Measurements from ENCODE around the gene SPINT2.
"Not testable (repeated sequence)": the region's sequence is repeated elsewhere in the genome, so short reads cannot be mapped to it uniquely, and the experiment has no call there.

SPINT2 gene, protein sequence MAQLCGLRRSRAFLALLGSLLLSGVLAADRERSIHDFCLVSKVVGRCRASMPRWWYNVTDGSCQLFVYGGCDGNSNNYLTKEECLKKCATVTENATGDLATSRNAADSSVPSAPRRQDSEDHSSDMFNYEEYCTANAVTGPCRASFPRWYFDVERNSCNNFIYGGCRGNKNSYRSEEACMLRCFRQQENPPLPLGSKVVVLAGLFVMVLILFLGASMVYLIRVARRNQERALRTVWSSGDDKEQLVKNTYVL

DNA sequence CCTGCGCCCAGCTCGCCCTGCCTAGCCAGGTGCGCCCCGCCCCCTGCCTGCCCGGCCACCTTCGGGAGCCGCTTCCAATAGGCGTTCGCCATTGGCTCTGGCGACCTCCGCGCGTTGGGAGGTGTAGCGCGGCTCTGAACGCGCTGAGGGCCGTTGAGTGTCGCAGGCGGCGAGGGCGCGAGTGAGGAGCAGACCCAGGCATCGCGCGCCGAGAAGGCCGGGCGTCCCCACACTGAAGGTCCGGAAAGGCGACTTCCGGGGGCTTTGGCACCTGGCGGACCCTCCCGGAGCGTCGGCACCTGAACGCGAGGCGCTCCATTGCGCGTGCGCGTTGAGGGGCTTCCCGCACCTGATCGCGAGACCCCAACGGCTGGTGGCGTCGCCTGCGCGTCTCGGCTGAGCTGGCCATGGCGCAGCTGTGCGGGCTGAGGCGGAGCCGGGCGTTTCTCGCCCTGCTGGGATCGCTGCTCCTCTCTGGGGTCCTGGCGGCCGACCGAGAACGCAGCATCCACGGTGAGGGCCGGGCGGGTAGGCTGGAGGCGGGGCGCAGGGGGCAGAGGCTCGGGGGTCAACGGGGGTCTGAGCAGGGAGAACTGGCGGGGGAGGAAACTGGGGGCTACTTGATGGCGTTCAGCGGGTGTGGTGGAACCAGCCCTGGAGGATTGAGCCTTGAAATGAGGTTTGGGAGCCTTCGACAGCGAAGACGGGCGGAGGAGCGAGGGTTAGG, at the start of gene SPINT2:
Gene SPINT2 (plus strand): TSS at position 88 of the 727 bp plus-strand sequence. CDS start 320 bp downstream, at position 408.
- DNase-seq: peak in 13 of 56 donors; percentile 30 to 76 (median 52)

DNA sequence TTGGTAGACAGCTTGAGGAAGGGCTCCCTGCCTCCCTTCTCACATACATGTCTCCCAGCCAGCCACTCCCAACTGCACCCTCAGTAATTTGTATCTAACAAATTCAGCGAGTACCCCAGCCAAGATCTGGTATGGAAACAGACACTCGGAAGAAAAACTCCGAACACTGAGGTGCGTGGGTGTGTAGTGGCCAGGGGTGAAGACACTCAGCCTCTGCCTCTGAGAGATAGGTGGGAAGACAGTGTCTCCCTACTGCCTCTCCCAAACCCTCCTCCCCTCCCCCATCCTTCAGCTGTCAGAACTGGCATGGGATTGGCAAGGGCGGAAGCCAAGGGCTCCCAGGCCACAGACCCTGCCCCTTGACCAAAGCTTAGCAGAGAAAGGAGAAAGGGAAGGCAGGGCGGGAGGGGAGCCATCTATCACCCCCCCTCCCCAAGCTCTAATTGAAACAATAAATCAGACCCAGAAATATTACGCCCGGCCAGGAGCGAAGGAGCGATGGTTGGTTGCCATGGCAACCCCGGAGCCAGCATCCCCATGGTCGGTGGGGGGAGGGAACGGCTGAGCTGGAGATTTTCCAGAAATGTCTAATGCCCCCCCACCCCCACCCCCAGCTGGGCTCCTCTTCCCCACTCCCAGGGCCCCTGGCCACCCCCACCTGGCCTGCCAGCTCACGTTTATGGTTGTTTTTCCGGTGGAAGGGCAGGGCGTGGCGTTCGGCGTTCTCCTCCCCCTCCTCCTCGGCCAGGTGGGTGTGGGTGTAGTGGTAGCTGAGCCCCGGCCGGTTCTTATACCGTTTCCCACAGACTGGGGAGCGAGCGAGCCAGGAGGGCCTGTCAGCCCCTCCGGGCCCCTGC, 47.4 kb upstream of the SPINT2 start:
- peak in 14 of 56 donors; percentile 3 to 67 (median 34) for DNase-seq

DNA sequence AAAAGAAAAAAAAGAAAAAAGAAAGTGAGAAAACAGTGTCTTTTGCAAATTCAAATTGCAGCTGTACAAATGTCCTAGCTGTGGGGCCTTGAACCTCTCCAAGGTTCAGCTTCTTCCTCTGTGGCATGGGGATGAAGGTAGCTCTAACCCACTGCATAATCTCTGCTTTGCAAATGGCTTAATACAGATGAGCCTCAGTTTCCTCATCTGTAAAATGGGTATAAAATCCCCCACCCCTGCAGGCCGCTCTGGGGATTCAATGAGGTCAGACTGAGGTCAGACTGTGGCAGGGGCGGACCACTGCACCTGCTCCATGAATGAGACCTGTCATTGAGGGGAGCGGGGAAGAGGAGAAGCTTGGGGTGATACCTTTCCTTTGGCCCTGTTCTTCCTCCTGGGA, 46.2 kb upstream of the SPINT2 start:
- no peak for DNase-seq

DNA sequence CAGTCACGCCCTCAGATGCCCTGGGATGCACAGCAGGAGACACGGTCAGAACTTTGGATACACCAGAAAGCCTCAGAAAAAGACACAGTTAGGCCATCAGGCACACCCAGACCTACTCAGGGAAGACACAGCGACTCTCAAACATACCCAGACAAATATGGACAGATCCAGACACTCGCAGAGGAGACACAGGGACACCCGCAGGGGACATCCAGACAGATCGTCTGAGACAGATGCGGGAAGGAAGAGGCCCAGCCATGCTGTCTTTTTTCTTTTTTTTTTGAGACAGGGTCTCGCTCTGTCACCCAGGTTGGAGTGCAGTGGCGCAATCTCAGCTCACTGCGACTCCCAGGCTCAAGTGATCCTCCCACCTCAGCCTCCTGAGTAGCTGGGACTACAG, 45.2 kb upstream of the SPINT2 start:
- DNase-seq: no peak

DNA sequence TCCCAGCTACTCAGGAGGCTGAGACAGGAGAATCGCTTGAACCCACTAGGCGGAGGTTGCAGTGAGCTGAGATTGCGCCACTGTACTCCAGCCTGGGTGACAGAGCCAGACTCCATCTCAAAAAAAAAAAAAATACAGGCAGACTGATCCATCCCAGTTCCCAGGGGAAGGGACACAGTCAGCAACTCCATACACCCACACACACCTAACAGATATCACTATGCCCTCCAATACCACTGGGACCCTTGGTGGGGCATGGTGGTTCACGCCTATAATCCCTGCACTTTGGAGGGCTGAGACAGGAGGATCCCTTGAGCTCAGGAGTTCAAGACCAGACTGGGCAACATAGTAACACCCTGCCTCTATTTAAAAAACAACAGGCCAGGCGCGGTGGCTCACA, 43.0 kb upstream of the SPINT2 start:
- no peak for DNase-seq

DNA sequence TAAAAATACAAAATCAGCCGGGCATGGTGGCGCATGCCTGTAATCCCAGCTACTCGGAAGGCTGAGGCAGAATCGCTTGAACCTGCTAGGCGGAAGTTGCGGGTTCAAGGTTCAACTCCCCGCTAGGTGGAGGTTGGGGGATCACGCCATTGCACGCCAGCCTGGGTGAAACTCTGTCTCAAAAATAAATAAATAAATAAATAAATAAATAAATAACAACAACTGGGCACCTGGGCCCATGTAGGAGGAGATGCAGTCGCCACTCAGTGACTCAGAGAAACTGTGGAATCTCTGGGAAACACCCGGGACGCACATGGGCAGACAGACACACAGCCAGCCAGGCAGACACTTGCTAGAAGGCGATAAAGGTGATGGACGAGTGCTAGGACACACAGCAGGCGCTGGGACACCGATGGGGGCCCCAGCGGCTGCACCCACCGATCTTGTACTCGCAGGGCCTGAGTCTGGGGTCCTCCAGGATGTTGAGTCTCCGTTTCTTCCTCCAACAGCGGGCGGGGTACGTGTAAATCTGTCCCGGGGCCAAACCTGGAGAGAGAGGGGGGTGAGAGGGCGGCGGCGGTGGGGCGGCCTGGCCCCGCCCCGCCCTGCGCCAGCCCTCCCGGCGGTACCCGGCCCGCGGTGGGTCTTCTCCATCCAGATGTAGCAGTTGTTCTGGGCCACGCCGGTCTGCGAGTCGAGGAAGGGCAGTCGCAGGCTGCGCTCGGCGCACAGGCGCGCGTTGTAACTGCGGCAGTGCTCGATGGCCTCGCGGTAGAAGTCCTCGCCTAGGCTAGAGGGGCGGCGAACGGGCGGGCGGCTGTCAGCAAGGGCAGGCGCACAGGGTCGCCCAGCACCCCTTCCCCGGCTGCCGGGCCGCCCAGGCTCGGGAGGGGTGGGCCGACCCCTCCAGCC, 42.2 kb upstream of the SPINT2 start:
- DNase-seq: no peak

DNA sequence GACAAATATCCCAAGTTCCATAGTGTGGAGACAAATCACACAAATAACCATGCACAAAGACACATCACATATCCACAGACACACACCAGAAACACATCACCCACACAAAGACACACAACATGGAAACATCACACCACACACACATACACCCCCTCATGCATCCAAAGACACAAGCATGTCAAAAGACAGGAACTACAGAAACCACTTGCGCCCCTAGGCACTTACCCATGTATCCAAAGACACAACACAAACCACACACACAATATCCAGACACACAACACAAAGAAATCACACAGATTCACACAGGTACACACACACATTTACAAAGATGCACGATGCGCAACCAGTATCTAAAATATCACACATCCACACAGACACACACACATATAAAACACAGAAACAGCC, 41.3 kb upstream of the SPINT2 start:
- DNase-seq: no peak

DNA sequence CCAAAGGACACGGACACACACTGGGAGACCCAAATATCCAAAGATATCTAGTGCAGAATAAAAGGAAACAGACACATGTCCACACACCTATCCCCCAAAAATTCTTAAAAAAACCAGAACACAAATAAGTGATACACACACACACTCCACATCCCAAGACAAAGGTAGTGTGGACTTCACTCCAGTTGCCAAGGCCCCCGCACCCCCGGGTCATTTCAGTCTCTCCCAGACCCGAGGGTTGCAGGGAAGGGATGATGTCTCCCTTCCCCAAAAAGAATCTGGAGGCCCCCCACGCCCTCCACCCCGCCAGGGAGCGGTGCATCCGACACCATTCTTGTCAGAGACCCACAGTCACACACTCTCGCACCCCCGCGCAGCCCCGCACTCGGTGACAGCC, 40.8 kb upstream of the SPINT2 start:
- no peak for DNase-seq

DNA sequence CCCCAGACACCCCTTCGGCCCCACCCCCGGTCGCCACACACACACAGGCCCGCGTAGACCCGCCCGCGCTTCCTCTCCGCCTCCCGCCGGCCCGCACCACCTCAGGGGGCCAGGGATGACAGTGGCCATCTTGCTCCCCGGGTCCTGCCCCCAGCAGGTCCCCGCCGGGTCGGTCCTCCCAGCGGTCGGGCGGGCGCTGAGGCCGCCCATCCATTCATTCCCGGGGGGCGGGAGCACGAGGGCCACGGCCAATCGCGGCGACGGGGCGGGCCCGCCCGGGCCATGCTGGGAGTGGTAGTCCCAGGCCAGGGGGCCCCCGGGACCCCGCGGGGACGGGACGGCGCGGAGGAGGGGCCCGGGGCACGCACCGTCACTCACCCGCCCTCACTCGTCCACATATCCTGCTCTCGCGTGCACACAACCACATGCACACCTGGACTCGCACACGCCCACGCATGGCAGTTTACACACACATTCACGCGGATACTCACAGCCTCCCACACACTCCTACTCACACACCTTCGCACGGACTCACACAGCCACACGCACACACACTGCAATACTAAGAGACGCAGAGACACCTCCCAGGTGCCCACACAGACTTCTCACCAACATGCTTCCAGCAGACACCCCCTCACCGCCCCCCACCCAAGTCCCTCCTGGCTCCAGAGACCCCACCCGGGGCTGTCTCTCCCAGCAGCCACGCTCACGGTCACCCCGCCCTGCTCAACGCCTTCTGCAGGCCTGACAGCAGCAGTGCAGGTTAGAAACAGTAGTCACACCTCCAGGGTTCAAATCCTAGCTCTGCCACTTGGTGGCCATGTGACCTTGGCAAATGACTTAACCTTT, 40.1 kb upstream of the SPINT2 start, which contains the start of gene DPF1:
Gene DPF1 (minus strand): TSS at position 209 of the 849 bp plus-strand sequence. CDS start 80 bp downstream, at position 129.
- peak in 52 of 56 donors; percentile 13 to 83 (median 54) for DNase-seq

DNA sequence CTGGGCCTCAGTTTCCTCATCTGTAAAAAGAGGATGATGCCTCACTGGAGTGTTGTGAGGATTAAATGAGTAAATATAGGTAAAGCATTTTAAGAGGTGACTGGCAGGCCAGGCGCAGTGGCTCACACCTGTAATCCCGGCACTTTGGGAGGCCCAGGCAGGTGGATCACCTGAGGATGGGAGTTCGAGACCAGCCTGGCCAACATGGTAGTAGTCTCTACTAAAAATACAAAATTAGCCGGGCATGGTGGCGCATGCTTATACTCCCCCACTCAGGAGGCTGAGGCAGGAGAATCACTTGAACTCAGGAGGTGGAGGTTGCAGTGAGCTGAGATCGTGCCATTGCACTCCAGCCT, 39.5 kb upstream of the SPINT2 start:
- DNase-seq: not testable (repeated sequence)

DNA sequence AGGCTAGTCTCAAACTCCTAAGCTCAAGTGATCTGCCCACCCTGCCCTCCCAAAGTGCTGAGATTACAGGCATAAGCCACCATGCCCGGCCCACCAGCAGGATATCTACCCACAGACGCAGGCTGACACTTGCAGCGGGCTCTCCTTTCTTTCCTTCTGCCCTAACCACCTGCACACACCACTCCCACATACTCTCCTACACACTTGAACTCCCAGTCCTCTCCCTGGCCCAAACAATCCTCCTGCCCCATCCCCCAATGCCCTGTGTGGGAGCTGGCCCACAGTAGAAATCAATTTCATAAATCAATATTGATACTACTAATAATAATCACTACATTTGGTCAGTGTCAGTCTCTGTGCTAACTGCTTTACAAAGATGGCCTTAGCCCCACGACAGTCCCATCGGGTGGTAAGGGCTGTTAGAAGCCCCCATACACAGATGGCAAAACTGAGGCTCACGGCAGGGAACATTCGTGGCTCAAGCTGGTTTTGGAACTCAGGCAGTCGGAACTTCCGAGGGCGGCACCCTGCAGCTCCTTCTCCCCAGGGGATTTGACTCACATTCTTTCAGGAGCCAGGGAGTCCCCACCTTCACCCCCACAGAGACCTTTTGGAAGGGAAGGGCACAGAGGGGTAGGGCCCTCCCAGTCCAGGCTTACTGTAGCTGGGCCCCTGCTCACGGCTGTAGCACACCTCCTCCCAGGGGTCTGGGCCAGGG, 36.9 kb upstream of the SPINT2 start:
- no peak for DNase-seq

DNA sequence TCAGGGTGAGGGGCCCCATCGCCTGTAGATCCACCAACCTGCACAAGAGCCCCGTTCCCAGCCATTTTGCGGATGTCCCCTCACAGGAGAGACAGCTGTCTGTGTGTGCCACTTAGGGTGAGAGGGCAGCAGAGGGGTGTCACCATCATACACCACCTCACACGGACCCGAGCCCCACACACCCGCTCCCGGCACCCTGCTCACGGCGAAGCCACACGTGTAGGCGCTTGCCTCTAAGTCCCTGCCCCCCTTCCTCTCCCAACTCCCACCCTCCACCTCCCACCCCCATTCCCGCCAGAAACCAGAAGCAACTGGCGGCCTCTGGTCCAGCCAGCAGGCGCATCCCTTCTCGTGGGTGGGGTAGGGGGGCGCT, 36.4 kb upstream of the SPINT2 start:
- no peak for DNase-seq

DNA sequence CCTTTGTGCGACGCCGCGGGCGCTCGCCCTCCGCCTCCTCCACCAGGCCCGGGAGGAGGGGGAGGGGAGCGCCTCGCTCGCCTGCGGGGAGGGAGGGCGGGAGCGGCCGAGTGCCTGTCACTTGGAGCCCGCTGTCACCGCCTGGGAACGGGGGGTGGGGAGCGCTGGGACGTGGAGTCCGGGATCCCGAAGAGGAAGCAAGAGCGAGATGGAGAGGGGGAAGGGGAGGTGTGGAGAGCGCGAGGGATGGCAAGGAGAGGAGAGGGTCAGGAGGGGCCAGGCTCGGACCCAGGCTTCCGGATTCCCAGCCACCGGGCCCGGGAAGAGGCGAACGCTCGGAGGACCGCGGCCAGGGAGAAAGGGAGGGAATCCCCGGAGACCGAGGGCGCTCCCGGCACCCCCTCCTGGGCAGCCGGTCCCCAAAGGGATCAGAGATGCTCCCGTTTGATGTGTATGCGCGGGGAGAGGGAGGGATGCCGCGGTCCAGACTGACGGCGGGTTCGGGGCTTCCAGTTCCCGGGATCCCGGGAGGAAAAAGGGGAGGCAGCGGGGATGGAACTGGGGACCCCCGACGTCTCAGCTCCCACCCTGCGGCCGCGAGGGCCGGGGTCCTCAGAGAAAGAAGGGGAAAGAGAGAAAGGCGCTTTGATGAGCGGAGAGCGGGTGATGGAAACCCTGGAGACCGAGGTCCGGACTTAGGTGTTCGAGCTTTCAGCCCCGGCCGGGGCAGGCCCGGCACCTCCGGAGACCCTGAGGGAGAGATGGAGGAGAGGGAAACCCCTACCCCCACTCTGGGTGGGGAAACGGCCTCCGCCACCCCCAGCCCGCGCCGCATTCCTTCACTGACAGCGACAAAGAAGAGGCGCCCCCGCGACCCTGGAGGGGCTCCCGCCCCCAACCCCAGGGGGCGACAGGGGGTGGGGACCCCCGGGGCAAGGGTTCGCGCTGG, 35.6 kb upstream of the SPINT2 start:
- peak in 37 of 56 donors; percentile 7 to 67 (median 37) for DNase-seq

DNA sequence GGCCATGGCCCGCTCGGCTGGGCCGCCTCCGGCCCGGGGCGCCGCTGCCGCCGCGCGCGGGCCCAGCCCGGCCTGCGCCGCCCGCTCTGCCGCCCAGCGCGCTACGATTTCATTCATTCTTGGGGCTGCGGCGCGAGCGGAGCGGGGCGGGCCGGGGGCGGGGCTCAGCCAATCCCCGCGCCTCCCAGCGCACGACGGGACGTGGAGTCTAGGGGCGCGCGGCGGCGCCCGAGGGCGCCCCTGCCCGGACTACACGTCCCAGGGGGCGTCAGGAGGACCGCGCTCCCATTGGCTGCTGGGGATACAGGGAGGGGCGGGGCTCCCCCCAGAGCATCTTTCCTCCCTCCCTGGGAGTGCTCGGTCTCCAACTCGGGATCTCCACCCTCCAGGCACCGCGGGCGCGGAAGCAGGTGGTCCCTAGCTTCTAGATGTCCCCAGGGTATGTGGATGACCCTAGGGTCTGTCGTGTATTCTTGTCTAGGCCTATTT, 34.7 kb upstream of the SPINT2 start:
- peak in 55 of 56 donors; percentile 55 to 96 (median 87) for DNase-seq

DNA sequence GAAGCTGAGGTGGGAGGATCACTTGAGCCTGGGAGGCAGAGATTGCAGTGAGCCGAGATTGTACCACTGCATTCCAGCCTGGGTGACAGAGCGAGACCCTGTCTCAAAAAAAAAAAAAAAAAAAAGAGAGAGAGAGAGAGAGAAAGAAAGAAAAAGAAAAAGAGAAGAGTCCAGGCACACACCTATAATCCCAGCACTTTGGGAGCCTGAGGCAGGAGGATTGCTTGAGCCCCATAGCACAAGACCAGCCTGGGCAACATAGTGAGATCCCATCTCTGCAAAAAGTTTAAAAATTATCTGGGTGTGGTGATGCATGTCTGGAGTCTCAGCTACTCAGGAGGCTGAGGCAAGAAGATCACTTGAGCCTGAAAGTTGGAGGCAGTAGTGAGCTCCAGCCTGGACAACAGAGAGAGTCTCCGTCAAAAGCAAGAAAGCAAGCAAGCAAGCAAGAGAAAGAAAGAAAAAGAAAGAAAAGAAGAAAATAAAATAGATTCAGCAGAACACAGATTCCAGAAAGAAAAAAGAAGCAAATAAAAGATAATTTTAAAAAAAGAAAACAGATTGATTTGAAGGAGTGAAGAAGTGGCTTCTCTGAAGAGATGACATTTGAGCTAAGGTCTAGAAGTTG, 33.8 kb upstream of the SPINT2 start:
- not testable (repeated sequence) for DNase-seq

DNA sequence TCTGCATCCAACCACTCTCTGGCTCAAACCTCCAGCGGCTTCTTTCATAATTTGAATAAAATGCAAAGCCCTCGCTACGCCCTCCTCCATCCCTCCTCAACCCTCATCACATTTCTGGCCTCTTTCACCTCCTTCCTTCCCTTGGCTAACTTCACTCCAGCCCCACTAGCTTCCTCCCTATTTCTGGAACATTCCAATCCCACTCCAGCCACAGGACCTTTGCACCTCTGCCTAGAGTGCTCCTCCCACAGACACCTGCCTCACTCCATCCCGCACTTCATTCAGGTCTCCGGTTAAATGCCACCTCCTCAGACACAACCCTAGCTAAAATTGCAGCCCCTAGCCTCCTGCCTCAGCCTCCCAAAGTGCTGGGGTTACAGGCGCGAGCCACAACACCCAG, 32.5 kb upstream of the SPINT2 start:
- no peak for DNase-seq

DNA sequence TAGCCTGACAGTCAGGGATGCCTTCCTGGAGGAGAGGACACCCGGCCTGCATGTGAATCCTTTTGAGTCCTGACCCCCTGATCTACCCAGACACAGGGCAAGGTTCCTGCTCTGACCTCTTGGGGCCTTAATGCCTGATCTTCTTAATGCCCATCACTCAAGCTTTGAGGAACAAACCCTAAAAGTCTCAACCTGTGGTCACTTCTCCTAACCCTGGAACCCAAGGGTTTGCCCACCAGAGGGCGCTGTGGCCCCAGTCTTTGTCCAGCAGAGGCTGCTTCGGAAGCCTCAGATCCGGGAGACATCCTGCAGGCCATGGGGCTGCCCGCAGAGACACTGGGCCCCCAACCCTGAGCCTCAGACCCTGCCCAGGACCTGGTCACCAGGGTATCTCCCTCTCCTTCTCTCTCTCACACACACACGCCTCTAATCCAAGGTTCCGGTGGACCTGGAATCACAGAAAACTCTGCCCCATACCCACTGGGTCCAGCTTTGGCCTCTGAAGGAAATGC, 30.6 kb upstream of the SPINT2 start:
- peak in 48 of 56 donors; percentile 6 to 89 (median 54) for DNase-seq
